H9 (cell line): ENCODE data around the gene DOCK7. TPM values are rescaled to one million over a fixed set of nuclear protein-coding genes. Genes with fewer than 3 reads are reported as not detected.

Source experiments
- DNase-seq: peaks from one replicate; pipeline ENCODE4 v3.0.0-alpha.2; 2017
- H2AFZ ChIP-seq: one replicate; pipeline ENCODE4 v1.6.1; 2013; ENCODE audit warnings: mild to moderate bottlenecking, low read length, control low read depth, moderate library complexity
- H2AK5ac ChIP-seq: 2 replicates; pipeline ENCODE4 v1.6.1; 2013; ENCODE audit warnings: low read length, control low read depth, mixed read lengths; ENCODE audit not compliant: insufficient read length
- H2BK120ac ChIP-seq: one replicate; pipeline ENCODE4 v1.6.1; 2013; ENCODE audit warnings: low read depth, mild to moderate bottlenecking, low read length, control low read depth, inconsistent platforms; ENCODE audit not compliant: poor library complexity, severe bottlenecking
- H2BK12ac ChIP-seq: 2 replicates; pipeline ENCODE4 v1.6.1; 2013; ENCODE audit warnings: low read length, control low read depth, mixed read lengths, low read depth; ENCODE audit not compliant: insufficient read length
- H2BK15ac ChIP-seq: 2 replicates; pipeline ENCODE4 v1.6.1; 2013; ENCODE audit warnings: low read depth, low read length, control low read depth
- H2BK20ac ChIP-seq: one replicate; pipeline ENCODE4 v1.6.1; 2013; ENCODE audit warnings: low read depth, mild to moderate bottlenecking, low read length, control low read depth, inconsistent platforms; ENCODE audit not compliant: poor library complexity, severe bottlenecking
- H2BK5ac ChIP-seq: 2 replicates; pipeline ENCODE4 v1.6.1; 2013; ENCODE audit warnings: low read length, control low read depth, mixed read lengths; ENCODE audit not compliant: insufficient read length
- H3K14ac ChIP-seq: 2 replicates; pipeline ENCODE4 v1.6.1; 2013; ENCODE audit warnings: low read length, control low read depth; ENCODE audit not compliant: insufficient read depth
- H3K18ac ChIP-seq: 2 replicates; pipeline ENCODE4 v1.6.1; 2013; ENCODE audit warnings: low read depth, mild to moderate bottlenecking, mixed read lengths, low read length, control low read depth; ENCODE audit not compliant: insufficient read length
- H3K23ac ChIP-seq: 2 replicates; pipeline ENCODE4 v1.6.1; 2013; ENCODE audit warnings: low read length, control low read depth, mixed read lengths, low read depth; ENCODE audit not compliant: insufficient read length
- H3K23me2 ChIP-seq: 2 replicates; pipeline ENCODE4 v1.6.1; 2013; ENCODE audit warnings: low read depth, mild to moderate bottlenecking, mixed read lengths, low read length, control low read depth; ENCODE audit not compliant: insufficient read length, poor library complexity, severe bottlenecking
- H3K27ac ChIP-seq: 2 replicates; pipeline ENCODE4 v1.5.1; 2013; ENCODE audit warnings: low read length, control low read depth, mixed read lengths, low read depth; ENCODE audit not compliant: insufficient read length
- H3K27me3 ChIP-seq: 2 replicates; pipeline ENCODE4 v1.6.1; 2013; ENCODE audit warnings: low read length, control low read depth, inconsistent platforms; ENCODE audit not compliant: insufficient read depth
- H3K4ac ChIP-seq: 2 replicates; pipeline ENCODE4 v1.6.1; 2013; ENCODE audit warnings: low read depth, mild to moderate bottlenecking, control low read depth, inconsistent platforms, low read length, moderate library complexity
- H3K4me1 ChIP-seq: 2 replicates; pipeline ENCODE4 v1.6.1; 2013; ENCODE audit warnings: low read length, control low read depth, inconsistent platforms; ENCODE audit not compliant: insufficient read depth
- H3K4me2 ChIP-seq: 2 replicates; pipeline ENCODE4 v1.6.1; 2013; ENCODE audit warnings: low read length, control low read depth, mixed read lengths; ENCODE audit not compliant: insufficient read length, insufficient read depth
- H3K56ac ChIP-seq: 2 replicates; pipeline ENCODE4 v1.6.1; 2013; ENCODE audit warnings: low read depth, mild to moderate bottlenecking, mixed read lengths, low read length, control low read depth; ENCODE audit not compliant: insufficient read length
- H3K79me1 ChIP-seq: 2 replicates; pipeline ENCODE4 v1.6.1; 2013; ENCODE audit warnings: low read depth, mild to moderate bottlenecking, moderate library complexity, low read length, control low read depth, inconsistent platforms; ENCODE audit not compliant: insufficient read depth, poor library complexity, severe bottlenecking
- H3K79me2 ChIP-seq: 2 replicates; pipeline ENCODE4 v1.6.1; 2013; ENCODE audit warnings: low read length, control low read depth, inconsistent platforms; ENCODE audit not compliant: insufficient read depth
- H3K9ac ChIP-seq: 2 replicates; pipeline ENCODE4 v1.6.1; 2013; ENCODE audit warnings: low read length, control low read depth, mixed read lengths; ENCODE audit not compliant: insufficient read length; ENCODE audit errors: extremely low read depth
- H3K9me3 ChIP-seq: one replicate; pipeline ENCODE4 v1.6.1; 2013; ENCODE audit warnings: low read depth, low read length, inconsistent platforms; ENCODE audit not compliant: control insufficient read depth
- H3T11ph ChIP-seq: one replicate; pipeline ENCODE4 v1.6.1; 2013; ENCODE audit warnings: mild to moderate bottlenecking, low read length, control low read depth, inconsistent platforms
- H4K20me1 ChIP-seq: one replicate; pipeline ENCODE4 v1.6.1; 2013; ENCODE audit not compliant: control insufficient read depth, insufficient read length, insufficient read depth
- H4K5ac ChIP-seq: 2 replicates; pipeline ENCODE4 v1.6.1; 2013; ENCODE audit warnings: low read depth, mild to moderate bottlenecking, mixed read lengths, low read length, control low read depth; ENCODE audit not compliant: insufficient read length
- H4K8ac ChIP-seq: replicated peaks from 2 replicates; pipeline ENCODE4 v1.6.1; 2013; ENCODE audit warnings: low read length, control low read depth, mixed read lengths, low read depth; ENCODE audit not compliant: insufficient read length
- H4K91ac ChIP-seq: 2 replicates; pipeline ENCODE4 v1.6.1; 2013; ENCODE audit warnings: low read depth, mild to moderate bottlenecking, moderate library complexity, mixed read lengths, low read length, control low read depth; ENCODE audit not compliant: insufficient read length
- H3K27ac Mint-ChIP-seq, 3 experiments: 2 replicates in 2 of 3; 3 replicates in 1 of 3; pipeline ENCODE4 v1.8.0; 2020 to 2021; ENCODE audit warnings: mixed read lengths in 3 of 3, mild to moderate bottlenecking in 1 of 3, moderate library complexity in 1 of 3
- H3K27me3 Mint-ChIP-seq: 2 replicates; pipeline ENCODE4 v1.8.0; 2021; ENCODE audit warnings: low read depth, mild to moderate bottlenecking, moderate library complexity, mixed read lengths
- H3K36me3 Mint-ChIP-seq, 3 experiments: 2 replicates in 2 of 3; 3 replicates in 1 of 3; pipeline ENCODE4 v1.8.0; 2020 to 2021; ENCODE audit warnings: low read depth in 3 of 3, mixed read lengths in 3 of 3; ENCODE audit not compliant: insufficient read depth in 1 of 3
- H3K4me1 Mint-ChIP-seq, 2 experiments: 2 replicates each; pipeline ENCODE4 v1.8.0; 2020; ENCODE audit warnings: mixed read lengths in 2 of 2
- H3K4me3 Mint-ChIP-seq, 2 experiments: 2 replicates in 1 of 2; 3 replicates in 1 of 2; pipeline ENCODE4 v1.8.0; 2020 to 2021; ENCODE audit warnings: mild to moderate bottlenecking in 2 of 2, mixed read lengths in 2 of 2, moderate library complexity in 1 of 2
- H3K9me3 Mint-ChIP-seq, 2 experiments: 2 replicates in 1 of 2; 3 replicates in 1 of 2; pipeline ENCODE4 v1.8.0; 2020; ENCODE audit warnings: mild to moderate bottlenecking in 2 of 2, mixed read lengths in 2 of 2, moderate library complexity in 1 of 2
- CTCF ChIP-seq: fragments of 200-600 bp; sonication (generic); conservative IDR thresholded peaks from 3 replicates; pipeline ENCODE4 v1.8.0; 2021; ENCODE audit warnings: antibody characterized with exemption, mild to moderate bottlenecking
- WGBS: extraction: QIAGEN DNeasy Blood & Tissue Kit; methylation state at CpG from one replicate; pipeline ENCODE4 v1.1.7; 2013; ENCODE audit warnings: missing lambda C conversion rate, low lambda C conversion rate, mixed read lengths; ENCODE audit not compliant: insufficient read length; ENCODE audit errors: extremely low coverage; 5-methylcytosine and 5-hydroxymethylcytosine counted together
- total RNA-seq: library from RNA; stranded (reverse); gene quantifications from 2 replicates; pipeline ENCODE4 v1.2.1, GENCODE V29; 2021

The DOCK7 gene
- total RNA-seq, 1 experiment from 2014 or later: 36.8 TPM

GRCh38 chr1:62599044-62599443 is 89.1 kb downstream of the DOCK7 start:
- no peak for TF ChIP-seq CTCF
- Histone ChIP-seq H3K56ac (no peak overlapping the region), H3K79me1 (no peaks in the 10 kb centered on the region), H3K23me2 (no peaks in the 10 kb centered on the region), H2BK12ac (no peak overlapping the region), H3T11ph (no peak overlapping the region), H3K4me2 (no peak overlapping the region), H2AFZ (no peak overlapping the region), H2BK15ac (no peak overlapping the region), H2BK20ac (no peak overlapping the region), H3K27ac (no peak overlapping the region), H3K14ac (no peak overlapping the region; the same call in 1 of the 2 replicates), H3K9me3 (no peaks in the 10 kb centered on the region), H3K23ac (no peak overlapping the region), H3K18ac (no peak overlapping the region), H3K27me3 (no peaks in the 10 kb centered on the region), H4K20me1 (no peaks in the 10 kb centered on the region), H4K5ac (no peak overlapping the region), H2BK120ac (no peak overlapping the region), H3K4ac (no peak overlapping the region), H3K79me2 (no peaks in the 10 kb centered on the region), H3K4me1 (no peaks in the 10 kb centered on the region), H4K91ac (no peak overlapping the region), H4K8ac (no peak overlapping the region), H2AK5ac (no peak overlapping the region), H3K9ac (no peak overlapping the region), H2BK5ac (no peak overlapping the region)
- Mint-ChIP-seq H3K27ac (peak overlapping the region in 1 of 3 experiments; percentile 10; a peak in 1 of 7 replicates), H3K4me3 (no peak overlapping the region), H3K9me3 (no peaks in the 10 kb centered on the region), H3K36me3 (no peaks in the 10 kb centered on the region), H3K27me3 (no peaks in the 10 kb centered on the region), H3K4me1 (peaks cover under 1 to 2% of the 10 kb centered on the region in 2 experiments; a peak in 3 of 4 replicates)
- no CpG with 5 or more reads among the region's 5 CpGs for WGBS
- no peak for DNase-seq
